A549 (cell line): ENCODE measurements around the gene SETBP1. TPM values are rescaled to one million over a fixed set of nuclear protein-coding genes. Genes with fewer than 3 reads are reported as not detected.

Source experiments
- ATAC-seq, 2 experiments: fragments of 200-7000 bp in 1 of 2; fragments of >200 bp in 1 of 2; cut with Nextera tagmentation in 1 of 2; cut with Tn5 transposase in 1 of 2; 3 replicates each; pipeline versions ENCODE4 v1.8.0 to v1.9.1; 2018 to 2020; ENCODE audit warnings: mild to moderate bottlenecking in 1 of 2, moderate library complexity in 1 of 2
- CTCF ChIA-PET: fragments of 300-600 bp; sonication (Branson Sonifier 250); formaldehyde crosslinking; extraction: SDS; loops from one replicate; lab custom pipeline; 2021; ENCODE audit warnings: antibody characterized with exemption, inconsistent platforms; lab: Yijun Ruan, JAX
- POLR2A ChIA-PET: fragments of 350-600 bp; formaldehyde crosslinking; extraction: SDS; loops from one replicate; lab custom pipeline; 2021; ENCODE audit warnings: antibody characterized with exemption, inconsistent platforms; lab: Yijun Ruan, JAX
- DNase-seq, 2 experiments: peaks; one replicate each; pipeline versions ENCODE4 v3.0.0 to v3.0.0-alpha.2; 2011 to 2016; ENCODE audit warnings: low read depth in 1 of 2, low spot score in 1 of 2
- FAIRE-seq: peaks from 2 replicates; lab custom pipeline; 2011; peaks lifted over from hg19 to GRCh38; lab: Jason Lieb, UNC
- H3K27ac ChIP-seq, 2 experiments: fragments of >200 bp; sonication (Bioruptor Twin); formaldehyde crosslinking; 3 replicates each; pipeline ENCODE4 v1.5.1; 2016 to 2017
- H3K4me1 ChIP-seq: fragments of >200 bp; sonication (Bioruptor Twin); formaldehyde crosslinking; 3 replicates; pipeline ENCODE4 v1.6.1; 2016
- H3K4me2 ChIP-seq: fragments of >200 bp; sonication (Bioruptor Twin); formaldehyde crosslinking; 3 replicates; pipeline ENCODE4 v1.6.1; 2016
- H3K4me3 ChIP-seq: fragments of >200 bp; sonication (Bioruptor Twin); formaldehyde crosslinking; 3 replicates; pipeline ENCODE4 v1.5.1; 2016
- H3K9me3 ChIP-seq: fragments of >200 bp; sonication (Bioruptor Twin); formaldehyde crosslinking; 3 replicates; pipeline ENCODE4 v1.6.1; 2016
- ATOH8 ChIP-seq: fragments of 250-450 bp; sonication (Bioruptor Pico); IDR thresholded peaks from 2 replicates; pipeline ENCODE4 v1.5.0; 2020; ENCODE audit warnings: low read depth, mild to moderate bottlenecking, moderate library complexity
- CBX2 ChIP-seq: fragments of 200-600 bp; sonication (generic); IDR thresholded peaks from 2 replicates; pipeline ENCODE4 v1.6.1; 2016; ENCODE audit warnings: low read depth, mild to moderate bottlenecking, borderline replicate concordance
- CHD2 ChIP-seq: fragments of 150-350 bp; IDR thresholded peaks from 2 replicates; pipeline ENCODE4 v1.6.1; 2014; ENCODE audit warnings: low read length; ENCODE audit not compliant: partially characterized antibody
- E2F6 ChIP-seq: IDR thresholded peaks from 2 replicates; pipeline ENCODE4 v1.6.1; 2012; ENCODE audit warnings: low read depth, borderline replicate concordance
- EP300 ChIP-seq, 2 experiments: fragments of >200 bp; sonication (Bioruptor Twin); formaldehyde crosslinking; IDR thresholded peaks; 2 replicates in 1 of 2; 3 replicates in 1 of 2; pipeline ENCODE4 v1.6.1; 2016 to 2017
- FOXS1 ChIP-seq: fragments of 250-450 bp; sonication (Bioruptor Pico); IDR thresholded peaks from 2 replicates; pipeline ENCODE4 v1.5.0; 2020; ENCODE audit warnings: mild to moderate bottlenecking, moderate library complexity
- HDAC2 ChIP-seq: fragments of 200-600 bp; sonication (generic); IDR thresholded peaks from 2 replicates; pipeline ENCODE4 v1.6.1; 2016
- HEYL ChIP-seq: fragments of 250-450 bp; sonication (Bioruptor Pico); IDR thresholded peaks from 2 replicates; pipeline ENCODE4 v1.8.0; 2021; ENCODE audit warnings: mild to moderate bottlenecking, moderate library complexity
- HMGXB4 ChIP-seq: fragments of 250-450 bp; sonication (Bioruptor Pico); IDR thresholded peaks from 2 replicates; pipeline ENCODE4 v1.5.0; 2021; ENCODE audit warnings: mild to moderate bottlenecking, moderate library complexity, borderline replicate concordance
- JUN ChIP-seq, 2 experiments: fragments of >200 bp; sonication (Bioruptor Twin); formaldehyde crosslinking; IDR thresholded peaks; 2 replicates in 1 of 2; 3 replicates in 1 of 2; pipeline ENCODE4 v1.6.1; 2016 to 2017
- KDM1A ChIP-seq: fragments of 200-600 bp; sonication (generic); IDR thresholded peaks from 2 replicates; pipeline ENCODE4 v1.6.1; 2016; ENCODE audit warnings: low read depth, mild to moderate bottlenecking
- MAFK ChIP-seq: fragments of 450-650 bp; IDR thresholded peaks from 2 replicates; pipeline ENCODE4 v1.6.1; 2014; ENCODE audit not compliant: partially characterized antibody
- MAZ ChIP-seq: fragments of 150-350 bp; IDR thresholded peaks from 2 replicates; pipeline ENCODE4 v1.6.1; 2014; ENCODE audit warnings: antibody characterized with exemption, low read depth, low read length, borderline replicate concordance
- MYC ChIP-seq: IDR thresholded peaks from 2 replicates; pipeline ENCODE4 v1.6.1; 2012; ENCODE audit warnings: mild to moderate bottlenecking, inconsistent platforms, low read length, improper control_type of control experiment, borderline replicate concordance
- NPAS2 ChIP-seq: fragments of 250-450 bp; sonication (Bioruptor Pico); IDR thresholded peaks from 2 replicates; pipeline ENCODE4 v1.8.0; 2022; ENCODE audit warnings: mild to moderate bottlenecking, moderate library complexity, borderline replicate concordance
- RARB ChIP-seq: fragments of 250-450 bp; sonication (Bioruptor Pico); IDR thresholded peaks from 2 replicates; pipeline ENCODE4 v1.8.0; 2021; ENCODE audit warnings: mild to moderate bottlenecking, moderate library complexity
- RCOR1 ChIP-seq: fragments of 150-350 bp; IDR thresholded peaks from 2 replicates; pipeline ENCODE4 v1.6.1; 2014; ENCODE audit warnings: antibody characterized with exemption, low read length, low read depth
- TFCP2L1 ChIP-seq: fragments of 250-450 bp; sonication (Bioruptor Pico); IDR thresholded peaks from 2 replicates; pipeline ENCODE4 v1.5.0; 2021; ENCODE audit warnings: mild to moderate bottlenecking
- TP53 ChIP-seq: fragments of 250-450 bp; sonication (Bioruptor Pico); IDR thresholded peaks from 2 replicates; pipeline ENCODE4 v1.5.0; 2021; ENCODE audit warnings: mild to moderate bottlenecking, moderate library complexity
- ZNF302 ChIP-seq: fragments of 250-450 bp; sonication (Bioruptor Pico); IDR thresholded peaks from 2 replicates; pipeline ENCODE4 v1.9.0; 2021; ENCODE audit warnings: inconsistent platforms, mild to moderate bottlenecking, moderate library complexity
- WGBS: methylation state at CpG from one replicate; pipeline ENCODE4 v1.1.6; 2017; ENCODE audit errors: missing lambda C conversion rate; 5-methylcytosine and 5-hydroxymethylcytosine counted together
- polyA plus RNA-seq, 4 experiments: library from polyadenylated mRNA; depleted of rRNA in 3 of 4; stranded (reverse); fragments of >200 nt; fragmentation: RNase III in 1 of 4; extraction: RNeasy Plus Mini Kit Qiagen cat#74134 plus additional on column Dnase treatment in 1 of 4; gene quantifications; 2 replicates in 3 of 4; 3 replicates in 1 of 4; pipeline ENCODE4 v1.2.3, GENCODE V29; 2011 to 2017
- TF ChIP-seq, protein P1 (sequence below): fragments of >200 bp; sonication (Bioruptor Twin); formaldehyde crosslinking; IDR thresholded peaks from 2 replicates; pipeline ENCODE4 v1.6.1; 2016
- TF ChIP-seq, protein P2 (sequence below): IDR thresholded peaks from 2 replicates; pipeline ENCODE4 v1.6.1; 2012
- TF ChIP-seq, protein P3 (sequence below): fragments of 450-650 bp; IDR thresholded peaks from 2 replicates; pipeline ENCODE4 v1.6.1; 2014; ENCODE audit warnings: antibody characterized with exemption

The SETBP1 gene
- polyA plus RNA-seq, 2 of the 4 experiments (the other 2 are of a cell fraction), result 0.50 to 1.9 TPM

GRCh38 chr18:44887227-44887631, 206.5 kb downstream of the SETBP1 start (continued):
- TF ChIP-seq CHD2 (no peak), FOXS1 (CRISPR knock-in tag) (no peak), MYC (no peak), HMGXB4 (CRISPR knock-in tag) (no peak), TP53 (CRISPR knock-in tag) (no peak), JUN (IDR thresholded peaks at IDR 0.05) (no peak), MAFK (no peak), RARB (no peak), ZNF302 (CRISPR knock-in tag) (no peak), ATOH8 (CRISPR knock-in tag) (no peak)
- TF ChIP-seq, protein P1, sequence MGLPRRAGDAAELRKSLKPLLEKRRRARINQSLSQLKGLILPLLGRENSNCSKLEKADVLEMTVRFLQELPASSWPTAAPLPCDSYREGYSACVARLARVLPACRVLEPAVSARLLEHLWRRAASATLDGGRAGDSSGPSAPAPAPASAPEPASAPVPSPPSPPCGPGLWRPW, result no peak

GRCh38 chr18:44889111-44889510, 208.4 kb downstream of the SETBP1 start:
- TF ChIP-seq CBX2, result no peak
- ATAC-seq (no peak), DNase-seq (no peak), FAIRE-seq (no peak)
- WGBS, result 74% methylated on average over 1 of the region's 1 CpG
- H3K9me3 ChIP-seq, result no peaks in the 10 kb centered on the region
- H3K4me1 ChIP-seq, result no peaks in the 10 kb centered on the region
- H3K4me2 ChIP-seq, result no peak overlapping the region
- H3K27ac ChIP-seq, result no peak overlapping the region
- ChIA-PET CTCF (no interaction called here), POLR2A (no interaction called here)
- no peak overlapping the region for H3K4me3 ChIP-seq

GRCh38 chr18:44893045-44893706, 212.5 kb downstream of the SETBP1 start:
- no peaks in the 10 kb centered on the region for H3K4me1 ChIP-seq
- H3K27ac ChIP-seq, result no peak overlapping the region
- POLR2A ChIA-PET, result no interaction called here
- no peak for ATAC-seq
- FAIRE-seq, result no peak
- H3K4me2 ChIP-seq, result no peak overlapping the region
- 68% methylated on average over 4 of the region's 4 CpGs for WGBS
- TF ChIP-seq, protein P2, sequence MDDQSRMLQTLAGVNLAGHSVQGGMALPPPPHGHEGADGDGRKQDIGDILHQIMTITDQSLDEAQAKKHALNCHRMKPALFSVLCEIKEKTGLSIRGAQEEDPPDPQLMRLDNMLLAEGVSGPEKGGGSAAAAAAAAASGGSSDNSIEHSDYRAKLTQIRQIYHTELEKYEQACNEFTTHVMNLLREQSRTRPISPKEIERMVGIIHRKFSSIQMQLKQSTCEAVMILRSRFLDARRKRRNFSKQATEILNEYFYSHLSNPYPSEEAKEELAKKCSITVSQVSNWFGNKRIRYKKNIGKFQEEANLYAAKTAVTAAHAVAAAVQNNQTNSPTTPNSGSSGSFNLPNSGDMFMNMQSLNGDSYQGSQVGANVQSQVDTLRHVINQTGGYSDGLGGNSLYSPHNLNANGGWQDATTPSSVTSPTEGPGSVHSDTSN, result no peak
- TF ChIP-seq HDAC2 (no peak), RCOR1 (no peak), TFCP2L1 (CRISPR knock-in tag) (no peak), MAZ (no peak), MYC (no peak), HEYL (CRISPR knock-in tag) (no peak), EP300 (IDR thresholded peaks at IDR 0.05) (no peak), ATOH8 (CRISPR knock-in tag) (no peak), KDM1A (no peak), RARB (no peak), NPAS2 (no peak), E2F6 (no peak)
- TF ChIP-seq, protein P3, sequence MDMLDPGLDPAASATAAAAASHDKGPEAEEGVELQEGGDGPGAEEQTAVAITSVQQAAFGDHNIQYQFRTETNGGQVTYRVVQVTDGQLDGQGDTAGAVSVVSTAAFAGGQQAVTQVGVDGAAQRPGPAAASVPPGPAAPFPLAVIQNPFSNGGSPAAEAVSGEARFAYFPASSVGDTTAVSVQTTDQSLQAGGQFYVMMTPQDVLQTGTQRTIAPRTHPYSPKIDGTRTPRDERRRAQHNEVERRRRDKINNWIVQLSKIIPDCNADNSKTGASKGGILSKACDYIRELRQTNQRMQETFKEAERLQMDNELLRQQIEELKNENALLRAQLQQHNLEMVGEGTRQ, result no peak
- CTCF ChIA-PET, result no interaction called here
- no peaks in the 10 kb centered on the region for H3K9me3 ChIP-seq
- no peak for DNase-seq
- no peak overlapping the region for H3K4me3 ChIP-seq
